ENCODE measurements around the gene FXYD2.

DNA sequence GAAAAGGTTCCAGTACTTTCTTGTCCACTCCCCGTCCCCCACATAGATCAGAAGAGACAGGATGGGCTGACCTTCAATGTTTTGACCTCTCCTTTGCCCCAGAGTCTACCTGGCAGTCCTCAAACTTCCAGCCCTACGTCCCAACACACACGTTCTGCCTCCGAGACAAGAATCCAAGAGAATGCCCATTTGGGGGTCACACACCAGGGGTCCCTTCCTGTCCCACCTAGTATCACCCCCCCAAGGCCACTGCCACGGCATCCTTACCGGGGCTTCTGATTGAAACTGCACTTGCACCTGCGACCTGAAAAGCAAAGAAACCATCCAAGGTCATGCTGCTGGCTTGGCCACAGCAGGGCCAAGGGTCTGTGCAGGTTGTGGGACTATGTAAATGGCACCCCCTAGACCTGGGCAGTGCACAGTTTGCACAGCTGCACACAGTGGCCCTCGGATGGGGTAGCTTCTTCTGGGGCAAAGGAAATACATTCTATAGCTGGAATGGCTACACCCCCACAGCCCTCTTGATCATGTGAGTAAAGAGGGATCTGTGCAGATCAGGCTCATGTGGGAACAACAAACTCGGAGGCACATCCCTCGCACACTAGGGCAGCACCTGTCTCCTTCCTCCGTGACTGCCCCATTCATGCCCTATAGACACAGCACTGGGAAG, 16.5 kb upstream of the FXYD2 start:
- TF ChIP-seq, protein P1, sequence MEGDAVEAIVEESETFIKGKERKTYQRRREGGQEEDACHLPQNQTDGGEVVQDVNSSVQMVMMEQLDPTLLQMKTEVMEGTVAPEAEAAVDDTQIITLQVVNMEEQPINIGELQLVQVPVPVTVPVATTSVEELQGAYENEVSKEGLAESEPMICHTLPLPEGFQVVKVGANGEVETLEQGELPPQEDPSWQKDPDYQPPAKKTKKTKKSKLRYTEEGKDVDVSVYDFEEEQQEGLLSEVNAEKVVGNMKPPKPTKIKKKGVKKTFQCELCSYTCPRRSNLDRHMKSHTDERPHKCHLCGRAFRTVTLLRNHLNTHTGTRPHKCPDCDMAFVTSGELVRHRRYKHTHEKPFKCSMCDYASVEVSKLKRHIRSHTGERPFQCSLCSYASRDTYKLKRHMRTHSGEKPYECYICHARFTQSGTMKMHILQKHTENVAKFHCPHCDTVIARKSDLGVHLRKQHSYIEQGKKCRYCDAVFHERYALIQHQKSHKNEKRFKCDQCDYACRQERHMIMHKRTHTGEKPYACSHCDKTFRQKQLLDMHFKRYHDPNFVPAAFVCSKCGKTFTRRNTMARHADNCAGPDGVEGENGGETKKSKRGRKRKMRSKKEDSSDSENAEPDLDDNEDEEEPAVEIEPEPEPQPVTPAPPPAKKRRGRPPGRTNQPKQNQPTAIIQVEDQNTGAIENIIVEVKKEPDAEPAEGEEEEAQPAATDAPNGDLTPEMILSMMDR (IDR thresholded peaks at IDR 0.05), result no peak
- TF ChIP-seq POLR2AphosphoS5 (IDR thresholded peaks at IDR 0.05; ENCODE audit: insufficient read depth in 1 of 2, low read depth in 1 of 2), result no peak
- TF ChIP-seq POLR2A (IDR thresholded peaks at IDR 0.05), result no peak

All from vagina (tissue), 2 donors.